Measurements from ENCODE around the gene CEACAM21.
"Not testable (repeated sequence)": the region's sequence is repeated elsewhere in the genome, so short reads cannot be mapped to it uniquely, and the experiment has no call there.

Gene CEACAM21

DNA sequence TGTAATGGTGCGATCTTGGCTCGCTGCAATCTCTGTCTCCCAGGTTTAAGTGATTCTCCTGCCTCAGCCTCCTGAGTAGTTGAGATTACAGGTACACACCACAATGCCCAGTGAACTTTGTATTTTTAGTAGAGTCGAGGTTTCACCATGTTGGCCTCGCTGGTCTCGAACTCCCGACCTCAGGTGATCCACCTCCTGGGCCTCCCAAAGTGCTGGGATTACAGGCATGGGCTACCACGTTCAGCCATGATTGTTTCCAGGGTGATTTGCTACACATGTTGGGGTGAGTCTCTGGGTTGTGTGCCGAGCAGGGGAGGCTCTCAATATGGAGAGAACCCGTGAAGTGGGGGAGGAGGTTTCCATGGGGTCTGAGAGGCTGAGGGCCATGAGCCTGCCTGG lies 24.8 kb upstream of the CEACAM21 start:
- DNase-seq, result no peak

DNA sequence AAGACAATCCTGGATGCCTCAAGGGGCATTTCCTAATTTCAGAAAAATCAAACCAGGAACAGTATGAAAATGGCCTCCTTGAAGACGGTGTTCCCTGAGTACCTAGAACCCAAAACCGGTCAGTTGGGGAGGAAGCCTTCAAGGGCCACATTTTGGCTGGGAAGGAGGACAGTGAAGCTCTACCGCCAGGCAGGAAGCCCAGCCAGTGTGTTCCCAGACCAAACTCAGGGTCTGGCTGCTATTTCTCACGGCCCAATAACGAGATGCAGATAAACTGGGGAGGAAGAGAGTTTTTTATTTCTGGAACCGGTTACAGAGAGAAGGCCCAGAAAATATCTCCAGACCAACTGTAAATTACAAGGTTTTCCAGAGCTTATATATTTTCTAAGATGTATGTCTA lies 24.3 kb upstream of the CEACAM21 start:
- no peak for DNase-seq

DNA sequence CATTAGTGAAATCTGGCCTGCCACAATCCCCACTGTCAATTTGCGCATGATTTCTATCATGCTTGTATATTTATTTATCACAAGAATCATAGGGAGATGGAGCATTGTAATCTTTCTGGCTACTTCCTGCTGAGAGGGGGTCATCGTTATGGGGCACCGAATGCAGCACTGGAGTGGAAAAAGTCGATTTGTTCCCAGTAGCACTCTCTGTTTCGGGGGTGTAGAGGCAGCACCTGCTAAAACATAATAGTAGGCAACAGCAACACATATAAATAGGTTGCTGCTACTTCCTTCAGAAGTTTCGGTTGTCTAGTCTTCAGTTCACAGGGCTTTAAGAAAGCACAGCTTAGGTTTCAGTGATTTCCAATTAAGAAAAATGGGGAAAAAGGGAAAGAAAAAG lies 23.4 kb upstream of the CEACAM21 start:
- DNase-seq, result no peak

DNA sequence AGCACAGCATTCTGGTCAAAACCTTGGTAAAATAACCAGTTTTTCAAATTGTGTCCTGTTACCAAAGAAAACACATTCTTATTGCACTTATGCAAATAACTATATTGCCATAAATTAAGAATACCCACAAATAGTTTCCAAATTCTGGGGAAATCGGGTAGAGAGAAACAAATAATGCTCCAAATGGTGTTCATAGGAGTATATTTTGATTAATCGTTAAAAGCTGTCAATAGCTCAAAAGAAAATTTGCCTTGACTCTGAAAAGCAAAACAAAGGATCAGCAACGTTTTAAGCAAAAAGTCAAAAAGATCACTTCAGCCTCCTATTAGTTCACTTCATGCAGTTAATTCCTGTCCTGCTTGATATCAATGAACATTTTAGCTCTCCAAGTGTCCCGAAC lies 22.2 kb upstream of the CEACAM21 start:
- DNase-seq, result peak; percentile 24

DNA sequence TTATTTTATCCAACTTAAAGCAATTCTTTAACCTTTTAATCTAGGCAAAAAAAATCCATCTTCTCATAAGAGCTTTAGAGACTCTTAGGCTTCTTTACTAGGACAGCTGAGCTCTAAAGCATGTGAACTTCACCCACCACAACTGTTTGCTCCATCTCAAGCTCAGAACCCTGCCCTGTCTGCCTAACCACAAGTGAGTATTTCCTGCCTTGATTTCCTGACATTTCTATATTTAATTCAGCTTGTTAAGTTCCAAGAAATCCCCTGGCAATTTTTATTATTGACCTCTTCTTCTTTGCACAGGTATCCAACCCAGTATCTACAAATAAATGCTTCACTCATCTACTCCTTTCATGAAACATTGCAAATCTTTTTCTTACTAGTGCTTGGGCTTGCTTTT lies 21.1 kb upstream of the CEACAM21 start:
- no peak for DNase-seq

DNA sequence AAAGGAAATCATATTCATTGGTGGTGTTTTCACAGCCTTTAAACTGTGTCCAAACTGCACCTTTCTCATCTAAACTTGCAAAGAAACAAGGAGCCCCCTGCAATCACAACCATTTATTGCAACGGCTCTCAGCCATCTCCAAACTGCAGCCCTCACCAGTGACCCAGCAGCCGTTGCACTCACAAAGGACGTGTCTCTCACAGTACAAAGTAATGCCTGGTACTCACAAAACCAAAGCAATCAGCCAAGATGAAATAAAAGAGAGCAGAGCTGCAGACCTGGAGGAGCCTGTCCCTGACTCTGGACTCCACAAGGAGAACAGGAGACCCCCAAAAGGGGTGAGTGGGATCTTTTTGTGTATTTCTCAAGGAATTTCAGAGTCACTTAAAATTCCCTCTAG lies 20.2 kb upstream of the CEACAM21 start:
- DNase-seq, result no peak

DNA sequence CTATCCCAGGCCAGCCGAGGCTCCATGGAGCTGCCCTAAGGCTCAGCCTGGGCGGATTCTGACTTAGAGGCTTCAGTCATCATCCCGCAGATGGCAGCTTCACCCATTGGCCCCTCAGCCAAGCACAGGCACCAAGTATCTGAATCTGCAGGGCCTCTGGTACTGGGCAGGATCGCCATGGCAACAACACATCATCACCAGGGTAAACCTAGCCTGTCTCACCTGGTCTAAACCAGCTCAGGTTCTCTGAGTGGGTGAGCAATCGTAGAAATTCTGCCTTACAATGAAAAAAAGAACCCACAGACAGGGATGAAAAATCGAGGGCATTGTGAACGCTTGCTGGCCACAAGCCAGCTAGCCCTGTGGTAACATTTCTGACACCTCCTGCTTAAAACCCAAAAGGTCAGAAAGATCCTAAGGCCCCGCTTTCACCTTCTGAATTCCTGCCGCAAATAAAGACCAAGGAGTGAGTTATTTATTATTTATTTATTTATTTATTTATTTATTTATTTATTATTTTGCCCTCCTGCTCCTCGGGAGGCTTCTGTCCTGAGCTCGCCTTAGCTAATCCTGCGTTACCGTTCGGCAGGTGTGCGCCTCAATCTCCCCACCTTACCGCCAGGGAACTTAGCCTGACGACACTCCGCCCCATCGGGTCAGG lies 12.0 kb upstream of the CEACAM21 start:
- DNase-seq, result peak; percentile 79

DNA sequence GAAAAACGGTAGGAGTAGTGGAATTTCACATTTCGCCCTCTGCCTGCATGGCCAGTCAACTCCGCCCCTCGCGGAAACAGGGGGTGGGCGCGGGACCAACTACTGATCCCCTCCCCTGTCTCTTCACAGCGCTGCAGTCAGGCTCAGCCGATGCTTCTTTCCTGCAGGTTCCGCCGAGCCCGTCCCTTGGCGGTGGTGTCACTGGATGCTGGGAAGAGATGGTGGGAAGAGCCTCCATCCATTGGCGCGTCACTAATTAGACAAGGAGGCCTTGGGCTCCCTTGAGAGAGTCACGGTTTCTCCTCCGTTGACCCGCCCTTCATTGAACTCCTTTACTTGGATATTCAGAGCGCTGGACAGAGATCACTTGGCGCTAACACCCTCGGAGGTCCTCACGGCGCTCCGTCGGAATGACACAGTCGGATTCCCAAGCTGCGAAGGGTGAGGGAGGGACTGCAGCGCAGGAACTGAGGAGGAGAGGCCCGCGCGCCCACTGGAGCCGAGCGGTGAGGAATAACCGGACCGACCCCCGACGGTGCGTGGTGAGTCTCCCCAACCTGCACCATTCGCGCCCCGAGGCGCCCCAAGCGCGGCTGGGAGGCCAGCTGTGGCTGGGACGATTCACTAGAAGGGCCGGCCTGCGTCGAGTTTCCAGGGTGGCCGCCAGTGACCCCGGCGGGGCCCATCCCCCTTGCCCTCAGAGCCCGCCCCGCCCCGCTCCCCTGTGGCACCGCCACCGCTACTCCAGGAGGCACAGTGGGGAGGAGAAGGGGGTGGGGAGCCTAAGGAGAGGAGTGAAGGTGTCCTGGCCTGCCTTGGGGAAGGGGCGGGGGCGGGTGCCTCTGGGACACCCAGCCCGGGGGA lies 11.2 kb upstream of the CEACAM21 start:
- no peak for DNase-seq

DNA sequence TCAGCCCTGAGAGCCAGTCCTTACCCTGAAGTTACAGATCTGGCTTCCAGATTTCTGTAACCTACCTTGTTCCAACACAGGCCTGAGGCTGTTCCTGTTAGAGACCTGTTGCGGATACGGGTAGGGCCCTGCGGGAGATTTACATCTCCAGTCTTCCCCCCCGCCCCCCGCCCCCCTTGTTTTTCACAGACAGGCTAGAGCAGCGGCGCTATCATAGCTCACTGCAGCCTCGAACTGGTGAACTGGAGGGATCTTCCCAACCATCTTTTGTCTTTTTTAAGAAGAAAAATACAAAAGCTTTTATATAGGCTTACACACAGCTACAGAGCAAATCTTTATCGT lies 10.6 kb upstream of the CEACAM21 start:
- DNase-seq, result no peak

DNA sequence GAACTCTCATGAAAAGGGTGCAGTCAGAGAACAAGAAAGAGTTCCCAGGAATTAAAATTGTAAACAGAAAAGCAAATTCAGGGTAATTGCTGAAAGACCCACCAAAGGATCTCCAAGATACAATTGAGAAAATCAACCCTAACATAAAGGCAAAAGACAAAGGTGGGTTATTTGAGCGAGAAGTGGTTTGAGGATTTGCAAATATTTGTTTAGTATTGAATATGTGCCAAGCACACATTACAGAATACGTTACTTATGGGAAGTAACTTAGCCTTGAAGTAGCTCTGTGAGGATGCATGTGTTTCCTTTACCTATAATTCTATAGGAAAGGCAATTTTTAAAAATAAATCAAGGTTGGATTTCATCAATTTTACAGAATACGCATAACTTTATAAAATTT lies 10.0 kb upstream of the CEACAM21 start:
- DNase-seq, result peak; percentile 65

DNA sequence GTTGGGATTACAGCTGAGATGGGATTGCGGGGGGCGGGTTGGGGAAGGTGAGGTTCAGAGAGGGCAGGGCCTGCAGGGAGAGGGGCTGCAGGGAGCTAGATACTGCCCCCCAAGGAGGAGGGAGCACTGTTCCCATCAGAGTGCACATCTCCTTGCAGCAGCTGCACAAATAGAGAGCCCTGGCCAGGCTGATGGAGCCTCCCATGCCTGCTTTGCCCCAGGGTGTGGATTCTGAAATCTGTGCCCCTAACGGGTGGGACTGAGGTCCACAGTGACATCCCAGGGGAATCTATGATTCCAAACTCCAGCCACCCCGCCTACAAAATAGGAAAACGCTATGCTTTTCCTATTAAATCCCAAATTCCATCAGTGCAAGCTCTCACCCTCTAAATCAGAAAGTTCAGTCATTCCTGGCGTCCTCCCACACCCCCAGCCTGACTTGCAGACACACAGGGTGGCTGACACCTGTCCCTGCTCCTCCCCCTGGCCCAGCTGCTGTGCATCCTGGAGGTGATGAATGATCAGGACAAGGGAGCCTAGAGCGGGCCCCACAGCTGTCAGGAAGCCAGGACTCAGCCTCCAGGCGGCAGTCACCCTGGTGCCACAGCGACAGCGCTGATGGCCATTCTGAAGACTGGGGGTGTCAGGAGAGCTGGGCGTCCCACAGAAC lies 6.3 kb upstream of the CEACAM21 start:
- DNase-seq, result peak; percentile 52

DNA sequence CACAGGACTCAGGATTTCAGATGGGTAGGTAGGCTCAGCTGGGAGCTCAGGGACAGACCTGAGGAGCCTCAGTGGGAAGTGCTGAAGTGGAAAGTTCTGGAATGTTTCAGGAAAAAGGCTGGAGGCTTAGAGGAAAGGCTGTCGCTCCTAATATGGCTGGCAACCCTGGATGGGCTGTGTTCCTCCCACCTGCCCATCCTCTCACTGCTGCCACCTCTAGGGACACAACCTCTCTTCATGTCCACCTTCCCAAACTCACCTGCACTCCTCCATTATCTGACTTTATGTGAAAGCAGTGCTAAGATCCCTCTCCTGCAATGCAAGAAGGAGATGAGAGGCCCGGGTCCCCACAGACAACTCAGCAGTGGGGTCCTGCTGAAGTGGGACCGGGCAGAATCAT lies 5.8 kb upstream of the CEACAM21 start:
- DNase-seq, result peak; percentile 25

DNA sequence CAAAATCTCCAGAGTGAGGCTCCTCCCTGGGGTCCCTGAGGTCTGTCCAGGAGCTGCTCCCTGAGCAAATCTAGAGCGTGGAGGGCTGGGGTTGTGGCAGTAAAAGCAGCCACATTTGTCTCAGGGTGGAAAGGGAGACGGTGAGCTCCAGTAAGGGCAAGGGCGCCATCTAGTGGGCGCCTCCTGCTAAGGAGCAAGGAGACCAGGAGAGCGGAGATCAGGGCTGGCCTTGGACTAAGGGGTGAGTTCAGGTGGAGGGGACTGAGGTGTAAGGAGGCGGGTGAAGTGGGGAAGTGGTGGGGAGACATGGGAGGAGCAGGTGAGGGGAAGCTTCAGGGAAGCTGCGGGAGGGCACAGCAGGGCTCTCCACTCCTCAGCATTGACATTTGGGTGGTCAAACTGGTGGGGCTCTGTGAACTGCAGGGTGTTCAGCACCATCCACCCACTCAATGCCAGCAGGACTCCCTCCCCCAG lies 5.3 kb upstream of the CEACAM21 start:
- DNase-seq, result peak; percentile 92

DNA sequence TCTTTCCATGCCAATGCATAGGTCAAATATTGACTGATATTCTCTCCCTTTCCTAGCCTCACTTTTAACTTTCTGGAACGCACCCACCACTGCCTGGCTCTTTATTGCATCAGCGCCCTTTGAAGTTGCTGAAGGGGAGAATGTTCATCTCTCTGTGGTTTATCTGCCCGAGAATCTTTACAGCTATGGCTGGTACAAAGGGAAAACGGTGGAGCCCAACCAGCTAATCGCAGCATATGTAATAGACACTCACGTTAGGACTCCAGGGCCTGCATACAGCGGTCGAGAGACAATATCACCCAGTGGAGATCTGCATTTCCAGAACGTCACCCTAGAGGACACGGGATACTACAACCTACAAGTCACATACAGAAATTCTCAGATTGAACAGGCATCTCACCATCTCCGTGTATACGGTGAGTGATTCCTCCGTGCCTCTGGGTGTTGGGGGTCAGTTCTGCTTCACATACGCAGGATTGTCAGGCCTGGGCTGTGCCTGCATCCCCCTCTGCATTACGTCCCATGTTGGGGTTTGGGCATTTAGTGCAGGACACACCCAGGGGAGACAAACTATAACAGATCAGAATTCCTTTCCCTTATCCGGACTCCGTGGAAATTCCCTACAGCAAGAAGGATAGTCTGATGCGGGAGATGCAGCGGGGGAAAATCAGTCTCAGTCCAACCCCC lies 1.3 kb downstream of the CEACAM21 start:
- DNase-seq, result no peak

DNA sequence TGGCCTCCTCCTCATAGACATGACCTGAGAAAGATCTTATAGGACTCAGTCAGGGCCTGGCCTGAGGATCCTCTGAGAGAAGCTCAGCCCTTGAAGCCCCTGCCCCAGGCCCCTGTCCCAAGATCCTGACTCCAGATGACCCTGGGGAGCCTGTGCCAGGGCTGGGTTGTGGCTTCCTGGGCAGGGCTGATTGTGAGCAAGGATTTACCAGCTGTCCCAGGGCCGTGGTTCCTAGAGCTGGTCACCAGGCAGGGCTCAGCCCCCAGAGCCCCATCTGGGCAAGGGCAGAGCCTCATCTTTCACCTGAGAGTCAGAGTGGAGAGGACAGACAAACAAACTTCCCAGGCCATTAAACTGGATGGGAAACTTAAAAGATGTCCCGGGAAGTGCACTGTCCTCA lies 1.9 kb downstream of the CEACAM21 start:
- no peak for DNase-seq

DNA sequence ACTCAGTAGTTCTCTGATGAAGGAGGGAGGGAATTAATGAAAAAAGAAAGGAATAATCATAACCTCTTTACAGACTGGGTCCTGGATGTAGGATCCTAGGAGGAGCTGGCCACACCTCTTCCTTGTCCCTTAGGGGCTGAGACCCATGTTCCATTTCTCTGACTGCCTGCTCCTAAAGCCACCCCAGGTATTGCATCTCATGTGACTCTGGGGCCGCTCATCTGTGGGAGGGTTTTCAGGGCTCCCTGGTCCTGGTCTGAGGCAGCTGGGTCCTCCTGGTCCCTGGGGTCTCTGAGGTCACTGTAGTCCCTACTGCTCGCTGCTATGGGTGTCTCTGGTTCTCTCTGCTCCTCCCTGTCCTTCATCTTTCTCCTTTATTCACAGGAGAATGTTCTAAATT lies 2.9 kb downstream of the CEACAM21 start:
- no peak for DNase-seq

DNA sequence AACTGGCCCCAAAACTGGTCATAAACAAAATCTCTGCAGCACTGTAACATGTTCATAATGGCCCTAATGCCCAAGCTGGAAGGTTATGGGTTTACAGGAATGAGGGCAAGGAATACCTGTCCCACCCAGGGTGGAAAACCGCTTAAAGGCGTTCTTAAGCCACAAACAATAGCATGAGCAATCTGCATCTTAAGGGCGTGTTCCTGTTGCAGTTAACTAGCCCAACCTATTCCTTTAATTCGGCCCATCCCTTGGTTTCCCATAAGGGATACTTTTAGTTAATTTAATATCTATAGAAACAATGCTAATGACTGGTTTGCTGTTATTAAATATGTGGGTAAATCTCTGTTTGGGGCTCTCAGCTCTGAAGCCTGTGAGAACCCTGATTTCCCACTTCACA lies 5.1 kb downstream of the CEACAM21 start:
- not testable (repeated sequence) for DNase-seq

DNA sequence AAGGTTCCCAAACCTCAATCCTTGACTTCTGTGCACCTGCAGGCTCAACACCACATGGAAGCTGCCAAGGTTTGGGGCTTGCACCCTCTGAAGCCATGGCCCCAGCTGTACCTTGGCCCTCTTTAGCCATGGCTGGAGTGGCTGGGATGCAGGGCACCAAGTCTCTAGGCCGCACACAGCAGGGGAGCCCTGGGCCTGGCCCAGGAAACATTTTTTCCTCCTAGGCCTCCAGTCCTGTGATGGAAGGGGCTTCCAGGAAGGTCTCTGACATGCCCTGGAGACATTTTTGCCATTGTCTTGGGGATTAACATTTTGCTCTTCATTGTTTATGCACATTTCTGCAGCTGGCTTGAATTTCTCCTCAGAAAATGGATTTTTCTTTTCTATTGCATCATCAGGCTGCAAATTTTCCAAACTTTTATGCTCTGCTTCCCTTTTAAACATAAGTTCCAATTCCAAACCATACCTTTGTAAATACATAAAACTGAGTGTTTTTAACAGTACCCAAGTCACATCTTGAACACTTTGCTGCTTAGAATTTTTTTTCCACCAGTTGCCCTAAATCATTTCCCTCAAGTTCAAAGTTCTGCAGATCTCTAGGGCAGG lies 6.7 kb downstream of the CEACAM21 start:
- DNase-seq, result not testable (repeated sequence)

DNA sequence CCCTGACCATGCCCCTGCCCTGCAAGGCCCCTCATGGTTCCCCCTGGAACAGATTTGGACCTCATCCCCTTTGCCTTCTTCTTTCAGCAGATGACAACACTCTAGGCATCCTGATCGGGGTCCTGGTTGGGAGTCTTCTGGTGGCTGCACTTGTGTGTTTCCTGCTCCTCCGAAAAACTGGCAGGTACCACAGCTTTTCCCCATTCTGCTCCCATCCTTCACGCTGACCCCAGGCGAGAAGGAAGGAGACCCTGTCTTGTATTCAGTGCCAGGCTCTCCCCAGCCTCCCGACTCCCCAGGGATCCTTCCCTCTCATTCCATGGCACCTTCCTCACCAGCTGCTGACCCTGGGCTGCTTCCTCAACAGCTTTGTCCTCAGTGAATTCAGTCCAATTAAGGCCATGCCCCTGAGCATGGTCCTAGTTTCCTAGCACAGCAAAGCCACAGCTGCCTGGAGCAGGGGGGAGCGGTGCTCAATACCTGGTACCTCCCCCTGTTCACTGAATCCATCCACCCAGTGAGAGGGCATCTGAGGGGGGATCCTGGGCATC lies 8.4 kb downstream of the CEACAM21 start:
- DNase-seq, result no peak

DNA sequence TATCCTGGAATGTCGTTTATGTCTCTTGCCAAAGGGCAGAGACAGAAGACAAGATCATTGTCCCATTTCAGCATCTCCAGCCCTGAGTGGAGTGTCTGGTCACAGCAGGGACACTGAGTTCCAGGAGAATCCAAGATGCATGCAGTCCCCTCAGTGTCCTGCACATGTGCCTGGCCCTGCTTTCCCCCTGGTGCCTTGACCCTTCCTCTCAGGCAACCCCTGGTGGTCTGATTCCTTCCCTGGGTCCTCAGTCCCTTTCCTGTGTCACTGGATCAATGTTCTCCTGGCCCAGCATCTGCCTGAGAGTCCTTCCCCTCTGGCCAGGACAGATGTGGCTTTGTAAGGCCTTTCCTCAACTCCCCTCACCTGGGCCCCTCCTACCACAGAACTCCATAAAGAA lies 9.0 kb downstream of the CEACAM21 start:
- DNase-seq, result no peak

DNA sequence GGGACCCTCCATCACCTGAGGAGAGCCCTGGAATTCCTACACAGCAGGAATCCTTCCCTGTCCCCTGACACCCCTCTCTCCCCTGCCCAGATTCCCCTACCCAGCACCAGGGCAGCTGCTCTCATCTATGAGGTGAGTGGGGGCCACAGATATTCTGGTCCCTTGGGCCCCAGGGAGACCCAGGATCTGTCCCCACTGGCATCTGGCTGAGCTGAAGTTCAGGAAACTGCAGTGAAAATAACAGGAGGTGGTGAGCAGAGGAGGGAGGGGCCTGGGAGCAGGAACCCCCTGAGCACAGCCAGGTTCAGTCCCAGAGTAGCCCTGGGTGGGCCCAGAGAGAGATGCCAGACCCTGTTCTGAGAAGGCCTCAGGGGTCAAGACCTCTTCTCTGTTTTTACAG lies 10.1 kb downstream of the CEACAM21 start:
- DNase-seq, result no peak

DNA sequence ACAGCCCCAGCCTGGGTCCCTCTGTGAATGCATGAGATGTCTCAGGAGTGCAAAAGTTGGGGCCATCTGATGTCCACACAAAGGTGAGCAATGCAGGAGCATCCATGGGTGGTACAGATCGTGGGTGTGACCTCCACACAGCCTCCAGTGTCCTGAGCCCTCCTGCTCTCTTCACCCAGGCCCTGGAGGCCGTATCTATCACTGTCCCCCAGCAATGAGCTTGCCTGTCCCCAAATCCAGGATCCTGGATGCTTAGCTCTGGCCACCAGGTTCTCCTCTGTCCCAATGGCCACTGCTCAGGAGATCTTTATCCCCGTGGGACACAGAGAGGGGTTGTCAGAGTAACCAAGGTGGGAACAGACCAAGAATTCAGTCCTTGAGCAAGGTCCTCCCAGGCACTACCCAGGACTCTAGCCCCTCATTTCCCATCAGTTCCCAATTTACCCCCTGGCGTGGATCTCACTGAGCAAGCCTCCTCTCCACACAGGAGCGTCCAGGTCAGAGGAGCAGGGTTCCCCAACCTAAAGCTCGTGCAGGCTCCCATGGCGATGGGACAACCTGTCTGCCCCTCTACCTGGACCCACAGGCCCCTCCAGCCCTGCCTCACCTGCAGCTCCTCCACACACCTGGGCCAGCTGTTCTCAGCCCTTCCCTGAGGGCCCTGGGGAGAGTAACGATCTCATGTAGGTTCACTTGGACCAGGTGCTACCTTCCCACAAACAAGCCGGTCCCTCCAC lies 11.3 kb downstream of the CEACAM21 start:
- no peak for DNase-seq
